ENCODE results near the gene PDE7B. TPM values are rescaled to one million over a fixed set of nuclear protein-coding genes. Genes with fewer than 3 reads are reported as not detected.

The PDE7B gene
- total RNA-seq, 2 experiments from 2014 or later, result 0.38 to 0.40 TPM

- CTCF ChIA-PET, result interaction anchor here (1.1 kb wide), 1 partner anchor 11 kb away, joined by 3 read pairs; no protein-coding TSS in a partner anchor
- POLR2A ChIA-PET, result no interaction called here
These were observed 69.2 kb downstream of the PDE7B start for GRCh38 chr6:135920689-135921088.

- POLR2A ChIA-PET, result no interaction called here
- CTCF ChIA-PET, result no interaction called here
These were observed 69.7 kb downstream of the PDE7B start for GRCh38 chr6:135921188-135921587.

GRCh38 chr6:135922174-135922573 is 70.7 kb downstream of the PDE7B start:
- CTCF ChIA-PET, result no interaction called here

GRCh38 chr6:135922746-135923145 is 71.2 kb downstream of the PDE7B start:
- ChIA-PET POLR2A (no interaction called here), CTCF (interaction anchor here (1.0 kb wide), 1 partner anchor 427 kb away, joined by 3 read pairs; no protein-coding TSS in a partner anchor)

More at GRCh38 chr6:135922174-135922573, 70.7 kb downstream of the PDE7B start:
- POLR2A ChIA-PET, result no interaction called here

- CTCF ChIA-PET, result no interaction called here
- POLR2A ChIA-PET, result no interaction called here
These were observed 81.2 kb downstream of the PDE7B start for GRCh38 chr6:135932651-135933050.

- CTCF ChIA-PET, result no interaction called here
- POLR2A ChIA-PET, result no interaction called here
These were observed 84.6 kb downstream of the PDE7B start for GRCh38 chr6:135935941-135936601.

GRCh38 chr6:135936606-135937005 is 85.1 kb downstream of the PDE7B start:
- POLR2A ChIA-PET, result no interaction called here
- CTCF ChIA-PET, result no interaction called here

- ChIA-PET CTCF (no interaction called here), POLR2A (no interaction called here)
These were observed 85.6 kb downstream of the PDE7B start for GRCh38 chr6:135937106-135937505.

- CTCF ChIA-PET, result interaction anchor here (0.6 kb wide), 1 partner anchor 296 kb away, joined by 4 read pairs; no protein-coding TSS in a partner anchor
- POLR2A ChIA-PET, result no interaction called here
These were observed 87.2 kb downstream of the PDE7B start for GRCh38 chr6:135938576-135939207.

GRCh38 chr6:135939208-135939591 is 87.7 kb downstream of the PDE7B start:
- ChIA-PET CTCF (no interaction called here), POLR2A (no interaction called here)

GRCh38 chr6:135940616-135941167 is 89.2 kb downstream of the PDE7B start:
- ChIA-PET POLR2A (no interaction called here), CTCF (interaction anchor here (0.6 kb wide), 1 partner anchor 247 kb away, joined by 3 read pairs; no protein-coding TSS in a partner anchor)

- POLR2A ChIA-PET, result no interaction called here
- CTCF ChIA-PET, result no interaction called here
These were observed 89.9 kb downstream of the PDE7B start for GRCh38 chr6:135941275-135942025.

GRCh38 chr6:135944120-135944519 is 92.6 kb downstream of the PDE7B start:
- CTCF ChIA-PET, result no interaction called here

GRCh38 chr6:135946674-135947073 is 95.2 kb downstream of the PDE7B start:
- CTCF ChIA-PET, result no interaction called here

More at GRCh38 chr6:135944120-135944519, 92.6 kb downstream of the PDE7B start:
- POLR2A ChIA-PET, result no interaction called here

GRCh38 chr6:135950669-135951068 is 99.2 kb downstream of the PDE7B start:
- ChIA-PET POLR2A (no interaction called here), CTCF (no interaction called here)

More at GRCh38 chr6:135946674-135947073, 95.2 kb downstream of the PDE7B start:
- POLR2A ChIA-PET, result no interaction called here

GRCh38 chr6:135951169-135951568 is 99.7 kb downstream of the PDE7B start:
- ChIA-PET POLR2A (no interaction called here), CTCF (no interaction called here)

GRCh38 chr6:135953818-135954217 is 102.3 kb downstream of the PDE7B start:
- ChIA-PET POLR2A (no interaction called here), CTCF (no interaction called here)

GRCh38 chr6:135955099-135955498 is 103.6 kb downstream of the PDE7B start:
- POLR2A ChIA-PET, result no interaction called here
- CTCF ChIA-PET, result no interaction called here

GRCh38 chr6:135962731-135963130 is 111.2 kb downstream of the PDE7B start:
- POLR2A ChIA-PET, result no interaction called here

GRCh38 chr6:135970750-135971149 is 119.2 kb downstream of the PDE7B start:
- CTCF ChIA-PET, result no interaction called here
- POLR2A ChIA-PET, result no interaction called here

More at GRCh38 chr6:135962731-135963130, 111.2 kb downstream of the PDE7B start:
- CTCF ChIA-PET, result no interaction called here

- ChIA-PET POLR2A (no interaction called here), CTCF (no interaction called here)
These were observed 119.8 kb downstream of the PDE7B start for GRCh38 chr6:135971351-135971750.

Data from activated CD8-positive, alpha-beta memory T cell treated with anti-CD3 and anti-CD28 coated beads for 36 hours (primary cell).